ENCODE data around the gene KRT26. TPM values are rescaled to one million over a fixed set of nuclear protein-coding genes. Genes with fewer than 3 reads are reported as not detected.

KRT26 gene
- total RNA-seq, 1 experiment from 2014 or later: not detected

DNA sequence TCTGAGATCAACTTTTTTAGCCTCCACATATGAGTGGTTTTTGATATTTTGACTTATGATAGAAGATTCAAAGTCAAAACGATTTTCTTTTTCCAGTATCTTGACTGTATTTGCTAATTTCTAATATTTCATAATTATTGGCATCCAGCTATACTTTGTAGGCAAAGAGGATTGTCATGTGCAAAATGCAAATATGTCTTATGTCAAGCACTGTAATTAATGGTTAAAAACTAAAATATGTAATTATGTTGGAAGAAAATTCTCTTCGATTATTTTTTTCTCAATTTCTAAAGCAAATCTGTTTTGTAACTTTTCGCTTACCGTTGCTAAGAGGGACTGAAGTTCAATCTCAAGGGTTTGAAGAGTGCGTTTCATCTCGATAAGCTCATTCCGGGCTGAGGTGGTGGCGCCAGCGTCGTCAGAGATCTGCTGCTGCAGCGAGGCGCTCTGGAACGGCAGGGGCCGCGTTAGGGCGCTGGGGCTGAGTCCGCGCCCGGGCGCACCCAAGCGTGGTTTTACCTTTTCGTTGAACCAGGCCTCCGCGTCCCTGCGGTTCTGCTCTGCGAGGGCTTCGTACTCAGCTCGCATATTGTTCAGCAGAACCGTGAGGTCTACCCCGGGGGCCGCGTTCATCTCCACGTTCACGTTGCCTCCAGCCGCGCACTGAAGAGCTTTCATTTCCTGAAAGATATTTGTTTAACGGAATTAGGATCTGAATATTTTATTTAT, 7.3 kb upstream of the KRT26 start:
- peak overlapping the region; percentile 66; the same call in 1 of the 2 replicates for H2AFZ ChIP-seq
- TF ChIP-seq EZH2 (IDR thresholded peaks at IDR 0.05; ENCODE audit: low read depth) (no peak), CTCF (conservative IDR thresholded peaks at IDR 0.05) (no peak)
- peak overlapping the region; percentile 41 for H3K4me3 ChIP-seq
- intact Hi-C loops (cut with micrococcal nuclease; ENCODE audit: unreplicated experiment): loop anchor here (5.0 kb wide), 1 partner anchor 142 kb away; no protein-coding TSS in a partner anchor
- no peaks in the 10 kb centered on the region for H3K27me3 ChIP-seq (ENCODE audit: insufficient read depth, low read depth)
- no peaks in the 10 kb centered on the region for H3K4me1 ChIP-seq (replicated peaks; ENCODE audit: insufficient read depth)
- no peaks in the 10 kb centered on the region for H3K79me2 ChIP-seq (ENCODE audit: low read depth)
- BruUV-seq (replicated peaks): no TSS peak
- no peaks in the 10 kb centered on the region for H3F3A ChIP-seq (ENCODE audit: insufficient read depth, low read depth)
- H3K36me3 ChIP-seq (ENCODE audit: low read depth): no peaks in the 10 kb centered on the region
- ChIA-PET CTCF (no interaction called here), POLR2A (ENCODE audit: unreplicated experiment) (interaction anchor here (0.6 to 0.7 kb wide), 3 partner anchors 40 to 1779 kb away, joined by 3 to 6 read pairs (median 4); no protein-coding TSS in a partner anchor)
- DNase-seq: peak in 1 of 2 experiments; percentile 25
- no peak overlapping the region for H3K27ac ChIP-seq
- no peaks in the 10 kb centered on the region for H3K9me3 ChIP-seq (ENCODE audit: insufficient read depth, low read depth)
- no peaks in the 10 kb centered on the region for H4K20me1 ChIP-seq (ENCODE audit: insufficient read depth)
- peak overlapping the region; percentile 67 for H3K4me2 ChIP-seq
- no peaks in the 10 kb centered on the region for H3K9me2 ChIP-seq (ENCODE audit: insufficient read depth)

DNA sequence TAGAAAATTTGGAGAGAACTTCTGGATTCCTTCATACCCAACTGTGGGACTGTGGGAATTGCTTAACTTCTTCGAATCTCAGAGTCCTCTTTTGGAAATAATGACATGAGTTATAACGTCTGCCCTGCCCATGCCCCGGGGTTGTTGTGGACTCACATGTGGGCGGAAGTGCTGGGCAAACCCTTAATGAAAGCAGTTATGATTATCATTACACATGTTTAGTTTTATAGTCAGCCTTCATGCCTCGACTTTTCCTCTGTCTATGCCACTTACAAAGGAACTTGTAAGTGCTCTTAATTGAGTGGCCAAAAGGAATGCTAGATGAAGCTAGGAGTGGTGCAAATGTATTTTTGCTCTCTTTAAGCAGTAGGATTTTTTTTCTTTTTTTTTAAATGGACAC, 6.5 kb upstream of the KRT26 start:
- no peaks in the 10 kb centered on the region for H4K20me1 ChIP-seq (ENCODE audit: insufficient read depth)
- no peak overlapping the region for H3K4me2 ChIP-seq
- no peak overlapping the region for H3K27ac ChIP-seq
- no peaks in the 10 kb centered on the region for H3F3A ChIP-seq (ENCODE audit: insufficient read depth, low read depth)
- no peaks in the 10 kb centered on the region for H3K27me3 ChIP-seq (ENCODE audit: insufficient read depth, low read depth)
- no peaks in the 10 kb centered on the region for H3K36me3 ChIP-seq (ENCODE audit: low read depth)
- ChIA-PET POLR2A (ENCODE audit: unreplicated experiment) (interaction anchor here (0.7 kb wide), 1 partner anchor 1778 kb away, joined by 6 read pairs; no protein-coding TSS in a partner anchor), CTCF (no interaction called here)
- no peaks in the 10 kb centered on the region for H3K9me3 ChIP-seq (ENCODE audit: insufficient read depth, low read depth)
- no peak for TF ChIP-seq EZH2 (IDR thresholded peaks at IDR 0.05; ENCODE audit: low read depth)
- no peak for TF ChIP-seq CTCF (conservative IDR thresholded peaks at IDR 0.05)
- no TSS peak for BruUV-seq (replicated peaks)
- H3K4me3 ChIP-seq: no peak overlapping the region
- H2AFZ ChIP-seq: no peak overlapping the region
- H3K9me2 ChIP-seq (ENCODE audit: insufficient read depth): no peaks in the 10 kb centered on the region
- no peaks in the 10 kb centered on the region for H3K4me1 ChIP-seq (replicated peaks; ENCODE audit: insufficient read depth)
- no peaks in the 10 kb centered on the region for H3K79me2 ChIP-seq (ENCODE audit: low read depth)
- no peak for DNase-seq
- intact Hi-C loops (cut with micrococcal nuclease; ENCODE audit: unreplicated experiment): loop anchor here (5.0 kb wide), 1 partner anchor 141 kb away; no protein-coding TSS in a partner anchor

DNA sequence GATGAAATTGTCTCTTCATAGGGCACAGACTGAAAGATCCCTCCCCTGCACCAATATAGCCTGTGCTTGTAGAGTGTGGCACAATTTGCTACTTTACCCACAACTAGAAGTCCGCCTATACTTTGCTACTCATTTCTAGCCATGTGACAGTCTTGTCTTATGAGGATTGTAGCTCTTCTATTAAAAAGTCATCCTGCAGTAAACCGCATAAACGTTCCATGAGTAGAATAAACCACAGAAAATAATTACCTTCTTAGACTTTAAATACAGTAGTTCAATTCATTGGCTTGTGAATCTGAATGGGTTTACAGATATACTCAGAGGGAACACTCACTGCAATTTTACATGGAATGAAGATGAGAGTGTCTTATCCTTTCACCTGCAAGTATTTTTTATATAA, 6.0 kb upstream of the KRT26 start:
- no TSS peak for BruUV-seq (replicated peaks)

More for the DNA sequence above, 6.0 kb upstream of the KRT26 start:
- no peaks in the 10 kb centered on the region for H3K9me2 ChIP-seq (ENCODE audit: insufficient read depth)
- no peaks in the 10 kb centered on the region for H3K27me3 ChIP-seq (ENCODE audit: insufficient read depth, low read depth)
- no peak overlapping the region for H3K4me3 ChIP-seq
- no peak overlapping the region for H3K4me2 ChIP-seq
- no peaks in the 10 kb centered on the region for H4K20me1 ChIP-seq (ENCODE audit: insufficient read depth)
- no peaks in the 10 kb centered on the region for H3K9me3 ChIP-seq (ENCODE audit: insufficient read depth, low read depth)
- H2AFZ ChIP-seq: no peak overlapping the region
- POLR2A ChIA-PET (ENCODE audit: unreplicated experiment): no interaction called here
- CTCF ChIA-PET: no interaction called here
- intact Hi-C loops (cut with micrococcal nuclease; ENCODE audit: unreplicated experiment): loop anchor here (5.0 kb wide), 1 partner anchor 141 kb away; no protein-coding TSS in a partner anchor
- no peaks in the 10 kb centered on the region for H3F3A ChIP-seq (ENCODE audit: insufficient read depth, low read depth)
- no peak overlapping the region for H3K27ac ChIP-seq
- TF ChIP-seq EZH2 (IDR thresholded peaks at IDR 0.05; ENCODE audit: low read depth): no peak
- TF ChIP-seq CTCF (conservative IDR thresholded peaks at IDR 0.05): no peak
- H3K36me3 ChIP-seq (ENCODE audit: low read depth): no peaks in the 10 kb centered on the region
- DNase-seq: no peak
- no peaks in the 10 kb centered on the region for H3K79me2 ChIP-seq (ENCODE audit: low read depth)
- H3K4me1 ChIP-seq (replicated peaks; ENCODE audit: insufficient read depth): no peaks in the 10 kb centered on the region

Data from PC-9 (cell line).